Measurements from ENCODE around the gene PRR36. TPM values are rescaled to one million over a fixed set of nuclear protein-coding genes. Genes with fewer than 3 reads are reported as not detected.
A peak's percentile ranks its signal among the peaks of the same experiment; 100 is the strongest.
"Not testable (repeated sequence)": the region's sequence is repeated elsewhere in the genome, so short reads cannot be mapped to it uniquely, and the experiment has no call there.

Gene PRR36
- total RNA-seq, 1 experiment from 2014 or later = not detected

DNA sequence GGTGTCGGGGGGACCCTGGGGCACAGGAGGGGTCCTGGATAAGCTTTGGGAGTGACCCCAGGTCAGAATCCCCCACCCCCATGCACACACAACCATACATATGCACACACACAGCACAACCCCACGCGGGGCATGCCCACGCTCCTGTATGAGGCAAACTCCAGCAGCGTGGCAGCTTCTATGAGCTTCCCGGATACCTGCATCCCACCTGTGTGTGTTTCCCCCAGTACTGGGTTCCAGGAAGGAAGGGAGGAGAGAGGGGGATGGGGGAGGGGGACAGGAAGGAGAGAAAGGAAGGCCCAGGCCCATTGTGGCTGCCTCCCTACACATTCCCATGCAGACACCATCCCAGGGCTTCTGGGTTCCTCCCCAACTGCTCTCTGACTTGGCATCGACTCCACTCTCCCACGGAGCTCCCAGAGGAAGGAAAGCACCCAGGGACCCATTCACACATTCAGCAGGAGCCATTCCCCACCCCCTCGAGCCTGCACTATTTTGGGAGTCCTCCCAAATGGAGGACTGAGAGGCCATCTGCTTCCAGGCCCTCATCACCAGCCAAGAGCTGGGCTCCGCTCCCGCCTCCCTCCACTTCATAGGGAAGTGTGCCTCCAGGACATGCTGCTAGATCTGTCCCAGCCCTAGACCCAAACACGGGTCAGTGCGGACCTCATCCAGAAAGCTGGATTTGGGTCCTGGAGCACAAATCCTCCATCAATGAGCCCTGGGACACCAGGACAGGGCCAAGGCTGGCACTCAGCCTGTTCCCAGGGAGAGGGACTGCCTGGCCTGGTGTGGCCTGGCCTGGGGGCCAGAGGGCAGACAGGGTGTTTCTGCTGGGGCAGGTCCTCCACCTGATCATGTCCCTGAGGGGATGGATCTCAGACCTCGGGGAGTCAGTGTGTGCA lies 13.2 kb downstream of the PRR36 start:
- no peak for DNase-seq (ENCODE audit: low read depth)

DNA sequence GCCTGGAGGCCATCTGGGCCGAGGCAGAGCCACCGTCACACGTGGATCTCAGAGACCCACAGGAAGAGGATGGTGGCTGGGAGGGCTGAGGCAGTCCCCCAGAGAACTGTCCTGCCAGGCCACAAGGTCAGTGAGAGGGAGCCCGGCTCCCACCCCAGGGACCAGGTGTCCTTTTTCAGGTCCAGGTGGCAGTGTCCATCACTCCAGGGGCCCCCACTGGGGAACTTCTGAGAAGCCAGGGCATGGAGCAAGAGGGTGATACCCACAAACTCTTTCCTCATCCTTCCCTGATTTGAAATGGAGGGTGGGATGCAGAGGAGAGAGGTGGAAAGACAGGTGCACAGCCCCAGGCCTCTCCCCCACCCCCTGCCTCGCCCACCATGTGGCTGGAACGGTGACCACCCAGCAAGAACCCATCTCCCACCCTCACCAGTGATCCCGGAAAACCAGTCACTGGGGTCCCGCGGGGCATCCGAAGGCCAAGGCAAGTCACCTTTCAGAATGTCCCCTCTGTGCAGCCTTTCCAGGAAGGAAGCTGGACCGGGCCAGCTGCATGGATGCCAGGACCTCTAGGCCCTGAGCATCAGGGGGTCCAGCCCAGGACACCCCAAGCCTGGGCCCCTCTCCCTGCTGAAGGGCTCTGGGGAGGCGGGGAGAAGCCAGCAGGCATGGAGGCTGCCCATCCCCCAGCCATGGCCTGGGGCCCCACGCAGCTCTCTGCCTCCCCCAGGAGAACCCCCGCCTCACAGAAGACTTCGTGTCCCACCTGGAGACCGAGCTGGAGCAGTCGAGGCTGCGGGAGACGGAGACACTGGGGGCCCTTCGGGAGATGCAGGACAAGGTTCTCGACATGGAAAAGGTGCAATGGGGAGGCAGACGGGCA lies 14.1 kb downstream of the PRR36 start:
- DNase-seq (ENCODE audit: low read depth) = no peak

DNA sequence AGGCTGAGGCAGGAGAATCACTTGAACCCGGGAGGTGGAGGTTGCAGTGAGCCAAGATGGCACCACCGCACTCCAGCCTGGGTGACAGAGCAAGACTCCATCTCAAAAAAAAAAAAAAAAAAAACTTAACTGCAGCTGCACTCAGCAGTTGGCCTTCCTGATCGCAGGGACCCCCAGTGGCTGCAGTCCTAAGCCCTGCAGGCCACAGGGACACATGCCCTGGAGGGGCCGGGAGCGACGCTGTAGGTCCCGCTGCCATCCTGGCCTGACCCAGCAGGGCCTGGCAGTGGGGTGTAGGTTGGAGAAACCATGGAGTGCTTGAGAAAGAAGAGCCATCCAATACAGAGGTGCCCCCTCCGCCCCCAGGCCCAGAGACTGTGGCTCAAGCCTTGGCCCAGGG lies 15.1 kb downstream of the PRR36 start:
- not testable (repeated sequence) for DNase-seq (ENCODE audit: low read depth)

DNA sequence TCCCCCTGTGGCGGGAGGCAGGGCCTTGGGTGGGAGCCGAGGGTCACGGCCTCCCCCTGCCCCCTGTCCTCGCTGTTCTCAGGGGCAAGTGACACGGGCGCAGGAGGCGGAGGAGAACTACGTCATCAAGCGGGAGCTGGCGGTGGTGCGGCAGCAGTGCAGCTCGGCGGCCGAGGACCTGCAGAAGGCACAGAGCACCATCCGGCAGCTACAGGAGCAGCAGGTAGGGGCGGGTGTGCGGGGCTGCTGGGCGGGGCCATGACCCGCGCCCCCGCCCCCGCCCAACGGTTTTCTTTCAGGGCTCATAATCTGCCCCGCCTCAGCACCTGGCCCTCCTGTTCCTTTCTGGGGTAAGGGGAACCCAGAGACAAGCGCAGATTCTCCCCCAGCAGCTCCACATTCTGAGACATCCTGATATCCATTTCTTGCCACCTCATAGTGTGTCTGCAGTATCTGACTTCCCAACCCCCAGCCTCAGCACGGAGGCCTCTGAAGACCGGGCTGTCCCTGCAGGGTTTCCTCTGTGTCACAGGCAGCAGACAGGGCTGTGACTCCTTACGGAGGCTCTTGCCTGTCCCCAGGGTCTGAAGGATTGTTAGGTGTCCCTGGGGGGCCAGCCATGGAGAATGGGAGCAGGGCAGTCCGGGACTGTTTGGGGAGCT lies 15.9 kb downstream of the PRR36 start:
- no peak for DNase-seq (ENCODE audit: low read depth)

DNA sequence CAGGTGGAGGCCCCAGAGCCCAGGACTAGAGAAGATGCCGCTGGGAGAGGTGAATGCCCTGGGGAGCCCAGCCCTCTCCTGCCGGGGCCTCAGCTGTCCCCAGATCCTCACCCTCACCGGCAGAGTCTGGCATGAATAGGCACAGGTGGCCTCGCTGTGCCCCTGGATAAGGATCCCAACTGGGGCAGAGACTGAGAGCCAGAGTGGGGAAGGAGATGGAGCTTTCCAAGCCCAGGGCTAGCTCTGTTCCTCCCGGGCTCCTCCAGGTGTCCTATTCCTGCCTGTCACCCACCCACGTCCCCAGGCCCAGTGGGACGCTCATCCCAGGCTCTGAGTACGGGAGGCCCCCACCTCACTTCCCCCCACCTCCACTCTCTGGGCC lies 16.5 kb downstream of the PRR36 start:
- DNase-seq (ENCODE audit: low read depth) = no peak

DNA sequence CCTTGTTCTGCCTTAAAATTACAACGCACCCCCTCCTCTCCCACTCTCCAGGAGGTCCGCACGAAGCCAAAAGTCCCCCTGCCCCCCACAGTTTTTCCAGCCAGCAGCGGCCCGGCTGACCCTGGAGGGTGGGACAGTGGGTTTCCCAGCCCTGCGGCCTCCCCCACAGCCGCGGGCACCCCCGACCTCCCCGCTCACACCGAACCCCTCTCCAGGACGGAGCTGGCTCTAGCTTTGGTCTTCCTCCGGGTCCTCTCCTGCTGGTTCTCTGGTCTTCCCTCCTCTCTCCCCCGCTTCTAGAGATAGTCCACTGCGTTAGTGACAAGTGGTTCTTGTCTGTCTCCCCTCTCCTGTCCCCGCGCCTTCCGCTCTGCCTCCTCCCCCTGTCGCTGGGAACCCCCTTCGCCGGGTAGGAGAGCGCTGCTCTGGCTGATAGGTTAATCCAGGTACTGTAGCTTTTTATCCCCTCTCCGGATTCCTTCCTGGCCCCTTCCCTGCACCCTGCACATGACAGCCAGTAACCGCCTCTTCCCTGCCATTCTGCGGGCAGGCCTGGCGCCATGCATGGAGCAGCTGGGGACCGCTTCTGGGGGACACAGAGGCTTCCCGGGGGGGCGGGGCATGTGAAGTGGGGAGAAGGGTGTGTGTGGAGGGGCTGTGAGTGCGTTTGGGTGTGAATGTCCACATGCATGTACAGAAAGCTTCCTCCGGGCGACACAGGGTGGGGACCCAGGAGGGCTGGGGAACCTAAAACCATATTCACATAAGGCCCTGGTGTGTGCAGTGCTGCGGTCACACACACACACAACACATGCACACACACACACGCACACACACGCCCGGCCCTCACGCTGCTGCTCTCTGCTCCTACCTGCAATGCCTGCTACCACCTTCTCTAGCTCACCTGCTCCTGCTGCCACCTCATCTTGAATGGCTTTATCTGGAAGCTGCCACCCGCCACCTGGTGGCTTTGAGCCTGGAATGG lies 17.2 kb downstream of the PRR36 start:
- no peak for DNase-seq (ENCODE audit: low read depth)

DNA sequence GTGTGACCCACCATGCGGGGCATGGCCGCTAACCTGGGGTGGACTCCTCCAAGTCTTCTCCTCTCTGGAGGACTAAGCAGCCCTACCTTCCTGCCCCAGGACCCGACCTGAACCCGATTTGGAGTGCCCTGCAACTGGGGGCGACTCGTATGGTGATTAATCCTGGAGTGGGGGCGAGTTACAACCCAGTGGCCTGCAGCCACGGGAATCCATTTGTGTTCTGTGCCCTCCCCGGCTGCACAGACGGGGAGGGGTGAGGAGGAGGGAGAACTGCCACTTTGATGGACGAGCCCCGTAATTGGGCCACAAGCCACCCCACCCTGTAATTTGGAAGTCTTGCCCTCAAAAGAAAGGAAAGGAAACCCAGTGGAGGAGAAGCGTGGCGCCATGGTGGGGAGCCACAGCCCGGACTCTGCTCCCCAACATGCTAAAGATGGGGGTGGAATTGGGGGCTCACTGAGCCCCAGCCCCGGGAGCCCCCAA lies 18.0 kb downstream of the PRR36 start:
- DNase-seq (ENCODE audit: low read depth) = no peak

DNA sequence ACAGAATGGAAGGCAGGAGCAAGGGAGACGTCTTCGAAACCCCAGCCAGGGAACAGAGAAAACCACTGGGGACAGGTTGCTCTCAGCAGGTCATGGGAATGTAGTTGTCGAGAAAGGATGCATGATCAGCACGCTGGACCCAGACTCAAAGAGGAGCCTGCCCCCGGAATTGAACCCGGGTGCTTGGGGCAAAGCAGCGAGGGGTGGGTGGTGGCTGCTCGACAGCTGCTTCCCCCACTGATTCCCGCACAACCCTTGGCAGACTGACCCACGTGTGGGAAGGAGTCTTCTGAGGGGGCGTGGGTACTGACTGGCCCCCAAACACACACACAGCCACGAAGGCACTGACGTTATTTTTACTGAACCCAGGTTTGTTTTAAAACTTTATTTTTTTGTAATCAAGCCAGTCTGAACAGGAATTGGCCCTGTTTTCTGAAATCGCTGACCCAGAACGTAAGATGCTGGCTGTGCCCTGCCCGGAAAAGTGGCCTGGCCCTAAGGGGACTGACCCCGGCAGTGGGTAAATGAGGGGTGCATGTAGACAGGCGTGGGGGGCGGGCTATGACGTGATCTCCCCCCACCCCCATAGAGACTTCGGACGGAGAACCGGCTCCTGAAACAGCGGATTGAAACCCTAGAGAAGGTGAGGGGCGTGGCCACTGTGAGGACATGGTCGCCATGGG lies 18.6 kb downstream of the PRR36 start:
- DNase-seq (ENCODE audit: low read depth) = no peak

DNA sequence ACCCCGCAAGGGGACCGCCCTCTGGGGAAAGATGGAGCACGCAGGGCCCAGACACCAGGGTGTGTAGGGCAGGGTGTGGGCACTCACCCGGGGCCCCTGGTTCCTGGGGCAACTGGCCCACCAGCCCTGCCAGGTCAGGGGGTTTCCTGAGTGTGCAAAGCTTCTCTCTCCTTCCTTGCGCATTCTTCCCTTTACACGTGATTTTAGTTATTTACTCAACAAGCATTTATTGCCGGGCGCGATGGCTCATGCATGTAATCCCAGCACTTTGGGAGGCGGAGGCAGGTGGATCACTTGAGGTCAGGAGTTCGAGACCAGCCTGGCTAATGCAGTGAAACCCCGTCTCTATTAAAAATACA lies 20.4 kb downstream of the PRR36 start:
- DNase-seq (ENCODE audit: low read depth) = no peak

DNA sequence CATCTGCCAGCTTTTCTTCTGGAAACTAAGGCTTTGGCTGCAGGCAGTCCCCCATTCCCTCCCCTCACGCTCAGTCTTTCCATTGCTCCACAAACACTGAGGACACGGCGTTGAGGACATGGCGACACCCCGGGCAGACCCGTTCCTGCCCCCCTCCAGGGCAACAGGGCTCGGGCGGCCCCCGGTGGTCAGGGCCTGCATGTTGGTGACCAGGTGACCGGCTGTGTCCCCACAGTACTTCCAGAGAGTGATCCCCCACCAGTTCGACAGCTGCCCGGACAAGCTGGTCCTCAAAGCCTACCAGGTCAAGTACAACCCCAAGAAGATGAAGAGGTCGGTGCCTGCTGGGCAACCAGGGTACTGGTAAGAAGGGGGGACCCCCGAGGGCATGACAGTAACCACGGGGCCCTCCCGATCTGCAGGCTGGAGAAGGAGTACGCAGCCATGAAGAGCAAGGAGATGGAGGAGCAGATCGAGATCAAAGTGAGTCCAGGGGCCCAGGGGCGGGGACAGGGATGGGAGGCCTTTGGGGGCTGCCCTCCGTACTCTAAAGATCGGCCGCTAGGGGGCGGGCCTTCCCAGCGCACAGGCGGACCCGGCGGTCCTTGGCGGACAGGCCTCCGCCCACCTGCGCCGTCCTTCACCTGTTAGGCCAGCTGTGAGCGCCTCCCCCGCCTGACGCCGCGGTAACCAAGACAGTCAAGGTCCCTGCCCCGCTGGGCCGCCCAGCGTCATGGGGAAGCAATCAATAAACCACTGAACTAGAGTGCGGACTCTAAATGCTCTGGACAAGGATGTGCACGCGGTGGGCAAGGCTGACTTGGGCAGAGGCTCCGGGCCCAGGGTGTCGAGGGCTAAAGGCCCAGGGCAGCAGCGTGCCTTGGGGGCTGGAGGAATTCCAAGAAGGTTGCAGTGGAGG lies 21.1 kb downstream of the PRR36 start:
- peak; percentile 25 for DNase-seq (ENCODE audit: low read depth)

DNA sequence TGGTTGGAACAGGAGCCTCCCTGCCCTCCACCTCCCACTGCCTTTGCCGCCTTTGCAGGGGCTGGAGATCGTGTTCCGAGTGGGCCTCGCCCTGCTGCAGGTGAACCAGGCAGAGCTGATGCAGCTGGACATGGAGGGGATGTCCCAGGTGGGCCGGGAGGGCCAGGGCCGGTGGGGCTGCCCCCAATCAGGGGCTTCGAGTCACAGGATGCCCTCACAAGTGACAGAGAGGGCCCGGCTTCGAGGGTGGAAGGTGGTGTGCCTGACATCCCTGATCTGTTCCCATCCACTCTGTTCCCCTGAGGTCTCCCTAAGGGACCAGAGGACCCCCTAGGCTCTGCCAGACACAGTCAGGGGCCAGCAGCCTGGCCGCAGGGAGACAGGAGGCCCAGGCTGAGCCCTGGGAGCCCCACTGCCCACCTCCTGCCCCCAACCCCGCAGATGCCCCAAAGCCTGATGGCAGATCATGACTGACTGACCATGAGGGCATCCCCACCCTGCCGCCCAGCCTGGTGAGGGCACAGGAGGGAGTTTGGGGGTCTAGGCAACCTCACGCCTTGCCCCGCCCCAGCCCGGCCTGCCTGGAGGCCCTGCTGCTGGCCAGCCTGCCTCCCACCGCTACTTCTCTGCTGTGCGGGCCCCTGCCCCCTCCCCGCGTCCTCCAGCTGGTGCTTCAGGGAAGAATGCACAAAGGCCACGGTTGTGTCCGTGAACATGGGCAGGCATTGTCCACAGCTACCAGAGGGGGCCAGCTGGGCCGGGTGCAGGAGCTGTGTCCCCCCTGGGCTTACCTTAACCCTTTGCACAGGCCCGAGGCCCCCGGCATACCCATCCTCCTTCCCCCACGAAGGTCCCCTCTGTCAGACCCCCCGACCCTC lies 22.3 kb downstream of the PRR36 start:
- DNase-seq (ENCODE audit: low read depth) = no peak

DNA sequence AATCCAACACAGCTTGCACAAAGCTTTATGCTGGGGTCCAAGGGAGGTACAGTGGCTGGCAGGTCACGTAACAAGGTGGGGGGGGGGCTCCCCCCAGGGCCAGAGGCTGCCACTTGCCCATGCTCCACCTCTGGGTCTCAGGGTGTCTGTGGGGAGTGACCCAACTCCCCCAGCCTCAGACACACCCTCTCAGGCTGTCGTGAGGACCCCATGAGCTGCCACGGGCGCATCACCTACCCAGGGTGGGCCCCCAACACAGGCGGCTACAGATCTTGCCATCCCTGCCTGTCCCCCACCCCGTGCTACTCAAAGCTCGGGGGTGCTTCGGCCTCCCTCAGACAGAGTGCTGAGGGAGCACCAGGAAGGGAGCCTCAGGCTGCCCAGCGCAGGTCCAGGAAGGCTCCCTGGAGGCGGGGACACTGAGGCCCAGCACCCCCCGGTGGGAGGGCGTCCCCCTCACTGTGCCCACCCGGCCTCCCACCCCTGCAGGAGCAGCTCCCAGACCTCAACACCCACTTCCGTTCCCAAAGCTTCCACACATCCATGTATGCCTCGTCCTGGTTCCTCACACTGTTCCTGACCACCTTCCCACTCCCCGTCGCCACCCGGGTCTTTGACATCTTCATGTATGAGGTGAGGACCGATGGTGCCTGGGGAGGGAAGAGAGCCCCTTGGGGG lies 23.1 kb downstream of the PRR36 start:
- no peak for DNase-seq (ENCODE audit: low read depth)

DNA sequence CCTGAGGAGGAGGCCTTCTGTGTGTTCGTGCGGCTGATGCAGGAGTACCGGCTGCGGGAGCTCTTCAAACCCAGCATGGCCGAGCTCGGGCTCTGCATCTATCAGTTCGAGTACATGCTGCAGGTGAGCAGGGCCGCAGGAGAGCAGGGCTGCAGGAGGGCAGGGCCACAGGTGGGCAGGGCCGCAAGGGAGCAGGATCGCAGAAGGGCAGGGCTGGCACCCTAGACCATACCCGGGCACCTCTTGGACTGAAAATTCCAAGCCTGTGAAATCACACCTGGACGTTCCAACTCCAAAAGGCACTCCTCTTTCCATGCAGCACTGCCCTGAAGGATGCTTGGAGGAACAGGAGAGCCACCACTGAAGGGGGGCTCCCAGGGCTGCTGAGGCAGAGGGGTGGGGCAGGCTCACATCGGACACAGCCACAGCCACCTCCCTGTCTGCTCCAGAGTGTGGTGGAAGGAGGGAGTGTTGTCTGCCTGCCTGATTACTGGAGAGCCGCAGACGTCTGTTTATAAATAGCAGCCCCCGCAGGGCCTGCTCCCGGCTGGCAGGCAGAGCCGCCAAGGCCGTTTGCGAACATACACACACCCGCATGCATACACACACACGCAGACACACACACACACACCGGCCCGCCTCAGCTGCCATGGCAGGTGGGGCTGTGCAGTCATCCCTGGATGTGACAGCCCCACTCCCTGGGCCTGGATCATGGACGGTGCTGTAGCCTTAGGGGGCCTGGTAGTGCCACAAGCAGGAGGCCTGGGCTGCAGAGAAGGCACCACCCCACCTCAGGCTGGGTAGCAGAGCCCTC lies 24.0 kb downstream of the PRR36 start:
- no peak for DNase-seq (ENCODE audit: low read depth)

DNA sequence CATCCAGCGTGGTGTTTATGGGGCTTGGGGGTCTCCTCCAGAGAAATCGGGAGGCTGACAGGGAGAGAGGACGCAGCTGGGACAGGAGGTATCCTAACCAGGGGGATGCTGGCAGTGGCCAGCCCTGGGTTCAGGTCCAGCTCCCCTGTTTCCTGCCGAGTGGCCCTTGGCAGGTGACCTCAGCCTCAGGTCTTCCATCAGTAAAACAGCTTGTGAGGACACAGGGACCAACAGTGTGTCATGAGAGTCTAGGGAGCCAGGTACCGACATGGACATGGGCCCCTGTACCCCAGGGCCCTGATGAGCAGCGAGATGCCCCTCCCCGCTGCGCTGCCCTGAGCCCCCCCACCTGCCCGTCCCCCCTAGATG lies 24.6 kb downstream of the PRR36 start:
- no peak for DNase-seq (ENCODE audit: low read depth)

DNA sequence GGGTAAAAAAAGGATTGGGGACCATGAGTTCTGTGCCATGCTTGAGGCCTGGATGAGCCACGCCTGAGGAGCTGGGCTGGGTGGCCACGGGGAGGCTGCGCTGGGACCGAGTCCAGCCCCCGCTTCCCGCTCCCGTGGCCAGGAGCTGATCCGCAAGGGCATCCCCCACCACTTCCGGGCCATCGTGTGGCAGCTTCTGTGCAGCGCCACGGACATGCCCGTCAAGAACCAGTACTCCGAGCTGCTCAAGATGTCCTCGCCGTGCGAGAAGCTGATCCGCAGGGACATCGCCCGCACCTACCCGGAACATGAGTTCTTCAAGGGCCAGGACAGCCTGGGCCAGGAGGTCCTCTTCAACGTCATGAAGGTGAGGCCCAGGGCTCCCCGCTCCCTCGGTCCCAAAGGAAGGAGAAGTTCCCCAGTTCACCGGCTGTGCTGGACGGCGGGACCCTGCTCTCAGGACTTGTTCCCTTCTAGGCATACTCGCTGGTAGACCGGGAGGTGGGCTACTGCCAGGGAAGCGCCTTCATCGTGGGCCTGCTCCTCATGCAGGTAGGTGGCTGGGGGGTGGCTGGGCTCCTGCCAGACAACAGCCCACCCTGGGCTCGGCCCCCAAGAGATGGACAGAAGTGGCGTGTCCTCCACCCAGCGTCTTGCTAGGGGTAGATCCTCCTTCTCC lies 25.3 kb downstream of the PRR36 start:
- no peak for DNase-seq (ENCODE audit: low read depth)

DNA sequence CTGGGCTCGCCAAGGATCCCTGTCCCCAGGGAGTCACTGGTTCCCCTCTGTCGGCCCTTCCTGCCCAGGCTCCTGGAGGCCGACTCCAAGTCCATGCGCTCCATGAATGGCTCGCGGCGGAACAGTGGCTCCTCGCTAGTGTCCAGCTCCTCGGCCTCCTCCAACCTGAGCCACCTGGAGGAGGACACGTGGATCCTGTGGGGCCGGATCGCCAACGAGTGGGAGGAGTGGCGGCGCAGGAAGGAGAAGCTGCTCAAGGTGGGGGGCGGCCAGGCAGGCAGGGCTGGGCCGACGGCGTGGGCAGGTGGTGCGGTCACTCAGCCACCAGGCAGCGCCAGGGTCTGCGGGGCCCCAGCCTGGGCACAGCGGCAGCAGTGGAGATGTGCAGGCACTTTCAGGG lies 26.5 kb downstream of the PRR36 start:
- no peak for DNase-seq (ENCODE audit: low read depth)

Measured in LHCN-M2 (cell line).